ENCODE data around the gene ENTREP3.

- TF ChIP-seq CTCF (IDR thresholded peaks at IDR 0.05) (no peak), POLR2A (IDR thresholded peaks at IDR 0.05) (no peak)
These were observed 49.3 kb upstream of the ENTREP3 start for GRCh38 chr1:155304558-155305063.
